K562 treated with DMSO at 1 percent for 12 hours (cell line): Measurements from ENCODE around the gene RYR2. TPM values are rescaled to one million over a fixed set of nuclear protein-coding genes. Genes with fewer than 3 reads are reported as not detected.

Experiments used
- total RNA-seq: library from RNA; unstranded; fragments of 300-600 nt; gene quantifications from 2 replicates; pipeline ENCODE4 v1.2.3, GENCODE V29; 2022; ENCODE audit not compliant: insufficient read depth

Gene RYR2
- total RNA-seq: 0.38 TPM in 1 of 2 replicates, not detected in the other

DNA sequence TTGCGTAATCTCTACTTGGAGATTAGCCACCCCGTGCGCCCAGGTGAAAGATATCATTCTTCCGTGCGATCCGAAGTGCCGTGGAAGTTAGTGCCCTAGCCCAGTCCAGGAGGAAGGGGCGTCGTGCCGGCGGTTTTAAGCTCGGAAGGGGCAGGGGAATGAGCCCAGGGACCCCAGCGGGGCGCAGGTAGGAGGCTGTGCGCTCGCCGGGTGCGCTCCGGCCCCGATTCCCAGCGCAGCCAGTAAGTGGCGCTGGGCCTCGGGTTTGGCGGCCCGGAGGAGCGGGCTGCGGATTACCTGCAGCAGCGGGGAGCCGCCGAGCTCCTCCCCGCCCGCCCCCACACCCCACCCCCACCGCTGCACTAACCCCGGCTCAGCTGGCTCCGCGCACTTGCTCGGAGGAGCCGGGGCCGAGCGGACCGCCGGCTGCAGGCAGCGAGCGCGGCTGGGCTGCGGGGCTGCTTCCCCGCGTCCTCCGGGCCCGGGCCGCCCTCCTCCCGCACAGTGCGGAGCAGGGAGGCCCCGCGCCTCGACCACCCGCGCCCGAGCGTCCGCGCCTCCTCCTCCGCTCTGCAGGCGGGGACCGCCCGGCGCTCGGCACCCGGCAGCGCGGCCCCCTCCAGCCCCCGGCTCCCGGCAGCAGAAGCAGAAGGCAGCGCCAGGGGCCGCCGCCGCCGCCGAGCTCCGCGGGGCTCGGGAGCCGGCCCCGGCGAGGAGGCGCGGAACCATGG, at the start of gene RYR2:
RYR2 (plus strand) TSS at position 390 of the 731 bp plus-strand sequence; CDS start at position 728, 338 bp downstream.

GRCh38 chr1:237004116-237004515, 37.9 kb upstream of the RYR2 start, which contains the start of gene MT1HL1:
Gene MT1HL1 (minus strand): TSS chr1:237004441. CDS start chr1:237004372, 69 bp downstream.

Other genes starting within 250 kb of the RYR2 start
- 2.0 and 10.6 TPM in 2 replicates for gene MTR, start 246.9 kb upstream of the RYR2 start, total RNA-seq
- gene MT1HL1, start 37.7 kb upstream of the RYR2 start, total RNA-seq: not detected in 2 replicates